ENCODE measurements around the gene DYNC1LI2. TPM values are rescaled to one million over a fixed set of nuclear protein-coding genes. Genes with fewer than 3 reads are reported as not detected.

DYNC1LI2 gene
- total RNA-seq, 1 experiment from 2014 or later, result 94.2 TPM

- peak; percentile 68 for DNase-seq
- no peak overlapping the region for H4K91ac ChIP-seq (ENCODE audit: insufficient read length, low read depth, low read length)
- H3T11ph ChIP-seq (ENCODE audit: low read length), result no peak overlapping the region
- Mint-ChIP-seq H3K9me3 (no peaks in the 10 kb centered on the region; a peak in 1 of 5 replicates), H3K36me3 (ENCODE audit: insufficient read depth in 1 of 3, low read depth in 3 of 3) (peaks cover 3 to 12% (median 8%) of the 10 kb centered on the region in 3 experiments; a peak in 6 of 7 replicates), H3K4me1 (peaks cover 41 to 50% of the 10 kb centered on the region in 2 experiments), H3K4me3 (peak overlapping the region; percentile 78 to 89), H3K27me3 (ENCODE audit: low read depth) (peaks cover 16% of the 10 kb centered on the region), H3K27ac (peak overlapping the region in 2 of 3 experiments; percentile 55 to 73; a peak in 2 of 7 replicates)
- no peak overlapping the region for H3K4ac ChIP-seq (ENCODE audit: low read depth, low read length)
- H3K23ac ChIP-seq (ENCODE audit: insufficient read length, low read depth, low read length), result no peak overlapping the region
- H2AK5ac ChIP-seq (ENCODE audit: insufficient read length, low read length), result no peak overlapping the region
- H3K23me2 ChIP-seq (ENCODE audit: insufficient read length, low read depth, low read length, poor library complexity, severe bottlenecking), result peaks cover 9% of the 10 kb centered on the region
- H3K9ac ChIP-seq (ENCODE audit: extremely low read depth, insufficient read length, low read length), result peak overlapping the region; percentile 47
- WGBS (ENCODE audit: extremely low coverage, insufficient read length, low lambda C conversion rate), result no CpG with 5 or more reads among the region's 91 CpGs
- peak overlapping the region; percentile 59 for H3K14ac ChIP-seq (ENCODE audit: insufficient read depth, low read length)
- no peaks in the 10 kb centered on the region for H4K20me1 ChIP-seq (ENCODE audit: control insufficient read depth, insufficient read depth, insufficient read length)
- H3K79me1 ChIP-seq (ENCODE audit: insufficient read depth, low read depth, low read length, poor library complexity, severe bottlenecking), result peaks cover 6% of the 10 kb centered on the region
- H3K27me3 ChIP-seq (ENCODE audit: insufficient read depth, low read length), result no peaks in the 10 kb centered on the region
- H3K18ac ChIP-seq (ENCODE audit: insufficient read length, low read depth, low read length), result peak overlapping the region; percentile 7
- H3K4me2 ChIP-seq (ENCODE audit: insufficient read depth, insufficient read length, low read length), result peak overlapping the region; percentile 65
- no peak overlapping the region for H2AFZ ChIP-seq (ENCODE audit: low read length)
- H3K79me2 ChIP-seq (ENCODE audit: insufficient read depth, low read length), result peaks cover 1% of the 10 kb centered on the region; the same call in 1 of the 2 replicates
- H3K9me3 ChIP-seq (ENCODE audit: control insufficient read depth, low read depth, low read length), result no peaks in the 10 kb centered on the region
- no peak overlapping the region for H3K27ac ChIP-seq (ENCODE audit: insufficient read length, low read depth, low read length)
- H2BK15ac ChIP-seq (ENCODE audit: low read depth, low read length), result no peak overlapping the region
- H4K5ac ChIP-seq (ENCODE audit: insufficient read length, low read depth, low read length), result no peak overlapping the region
- no peak overlapping the region for H2BK5ac ChIP-seq (ENCODE audit: insufficient read length, low read length)
- H2BK12ac ChIP-seq (ENCODE audit: insufficient read length, low read depth, low read length), result no peak overlapping the region
- TF ChIP-seq CTCF (conservative IDR thresholded peaks at IDR 0.05), result no peak
- H3K4me1 ChIP-seq (ENCODE audit: insufficient read depth, low read length), result peaks cover 2% of the 10 kb centered on the region
- no peak overlapping the region for H2BK20ac ChIP-seq (ENCODE audit: low read depth, low read length, poor library complexity, severe bottlenecking)
- no peak overlapping the region for H4K8ac ChIP-seq (replicated peaks; ENCODE audit: insufficient read length, low read depth, low read length)
- H3K56ac ChIP-seq (ENCODE audit: insufficient read length, low read depth, low read length), result no peak overlapping the region
- H2BK120ac ChIP-seq (ENCODE audit: low read depth, low read length, poor library complexity, severe bottlenecking), result no peak overlapping the region
Observed at GRCh38 chr16:66695935-66696668, 55.3 kb downstream of the DYNC1LI2 start.
